Liver (tissue), 9 donors: ENCODE measurements around the gene PRSS3. TPM values are rescaled to one million over a fixed set of nuclear protein-coding genes. Genes with fewer than 3 reads are reported as not detected.
A peak's percentile ranks its signal among the peaks of the same experiment; 100 is the strongest.
"Not testable (repeated sequence)": the region's sequence is repeated elsewhere in the genome, so short reads cannot be mapped to it uniquely, and the experiment has no call there.

Experiments
- DNase-seq: peaks from one replicate; pipeline ENCODE4 v3.0.0-alpha.2; 2017; ENCODE audit warnings: low spot score
- H3K27ac ChIP-seq, 2 donors: one replicate each; pipeline ENCODE4 v1.7.0; 2013; ENCODE audit warnings: inconsistent platforms in 2 of 2, low read length in 2 of 2, control low read depth in 1 of 2, low read depth in 1 of 2, mild to moderate bottlenecking in 1 of 2
- H3K27me3 ChIP-seq, 4 donors: one replicate each; pipeline versions ENCODE4 v1.6.1 to v1.7.0; 2013; ENCODE audit warnings: low read length in 3 of 4, inconsistent platforms in 1 of 4, mild to moderate bottlenecking in 1 of 4, moderate library complexity in 1 of 4; ENCODE audit not compliant: control insufficient read depth in 4 of 4, insufficient read depth in 4 of 4
- H3K36me3 ChIP-seq, 4 donors: one replicate each; pipeline versions ENCODE4 v1.6.1 to v1.7.0; 2013; ENCODE audit warnings: low read length in 3 of 4, mild to moderate bottlenecking in 3 of 4, low read depth in 1 of 4, moderate library complexity in 1 of 4; ENCODE audit not compliant: control insufficient read depth in 4 of 4, insufficient read depth in 3 of 4
- H3K4me1 ChIP-seq, 4 donors: one replicate each; pipeline versions ENCODE4 v1.6.1 to v1.7.0; 2013; ENCODE audit warnings: low read length in 3 of 4, mild to moderate bottlenecking in 3 of 4, moderate library complexity in 1 of 4; ENCODE audit not compliant: control insufficient read depth in 4 of 4, insufficient read depth in 4 of 4
- H3K4me3 ChIP-seq, 3 donors: one replicate each; pipeline versions ENCODE4 v1.6.1 to v1.7.0; 2013; ENCODE audit warnings: low read length in 3 of 3, control low read depth in 1 of 3, low read depth in 1 of 3, mild to moderate bottlenecking in 1 of 3
- H3K9ac ChIP-seq, 2 donors: one replicate each; pipeline ENCODE4 v1.7.0; 2013; ENCODE audit warnings: low read length in 2 of 2, mild to moderate bottlenecking in 2 of 2, moderate library complexity in 2 of 2, control low read depth in 1 of 2, low read depth in 1 of 2
- H3K9me3 ChIP-seq, 4 donors: one replicate each; pipeline versions ENCODE4 v1.6.1 to v1.7.0; 2013; ENCODE audit warnings: low read length in 3 of 4; ENCODE audit not compliant: control insufficient read depth in 4 of 4
- ATF3 ChIP-seq: IDR thresholded peaks from 2 replicates; pipeline ENCODE4 v1.6.1; 2016; ENCODE audit warnings: antibody characterized with exemption
- CTCF ChIP-seq: fragments of 150-350 bp; IDR thresholded peaks from 2 replicates; pipeline ENCODE4 v1.5.1; 2017; ENCODE audit warnings: improper control_type of control experiment, low read depth, low read length; ENCODE audit not compliant: missing input control
- EGR1 ChIP-seq, 2 donors: IDR thresholded peaks; 2 replicates each; pipeline ENCODE4 v1.6.1; 2016 to 2018; ENCODE audit warnings: antibody characterized with exemption in 2 of 2, low read depth in 2 of 2
- FOXA1 ChIP-seq: IDR thresholded peaks from 2 replicates; pipeline ENCODE4 v1.6.1; 2016; ENCODE audit warnings: antibody characterized with exemption
- FOXA2 ChIP-seq: IDR thresholded peaks from 2 replicates; pipeline ENCODE4 v1.6.1; 2016; ENCODE audit warnings: antibody characterized with exemption
- GABPA ChIP-seq, 2 donors: IDR thresholded peaks in 1 of 2; conservative IDR thresholded peaks in 1 of 2; 2 replicates each; pipeline ENCODE4 v1.6.1; 2016; ENCODE audit warnings: antibody characterized with exemption in 2 of 2, mild to moderate bottlenecking in 1 of 2, moderate library complexity in 1 of 2
- HNF4A ChIP-seq, 2 donors: conservative IDR thresholded peaks; 2 replicates each; pipeline ENCODE4 v1.6.1; 2016; ENCODE audit warnings: antibody characterized with exemption in 2 of 2, mild to moderate bottlenecking in 2 of 2
- HNF4G ChIP-seq: IDR thresholded peaks from 2 replicates; pipeline ENCODE4 v1.6.1; 2016; ENCODE audit warnings: antibody characterized with exemption
- JUND ChIP-seq, 2 donors: IDR thresholded peaks; 2 replicates each; pipeline ENCODE4 v1.6.1; 2016; ENCODE audit warnings: antibody characterized with exemption in 2 of 2
- MAX ChIP-seq: IDR thresholded peaks from 2 replicates; pipeline ENCODE4 v1.6.1; 2016; ENCODE audit warnings: antibody characterized with exemption
- RAD21 ChIP-seq, 2 donors: IDR thresholded peaks; 2 replicates each; pipeline ENCODE4 v1.6.1; 2016; ENCODE audit warnings: antibody characterized with exemption in 2 of 2, mild to moderate bottlenecking in 2 of 2
- REST ChIP-seq: IDR thresholded peaks from 2 replicates; pipeline ENCODE4 v1.6.1; 2016; ENCODE audit warnings: antibody characterized with exemption, mild to moderate bottlenecking
- RXRA ChIP-seq, 2 donors: IDR thresholded peaks; 2 replicates each; pipeline ENCODE4 v1.6.1; 2017 to 2018; ENCODE audit warnings: antibody characterized with exemption in 2 of 2, mild to moderate bottlenecking in 1 of 2
- TAF1 ChIP-seq: conservative IDR thresholded peaks from 2 replicates; pipeline ENCODE4 v1.6.1; 2016; ENCODE audit warnings: antibody characterized with exemption, mild to moderate bottlenecking
- WGBS: extraction: QIAGEN DNeasy Blood & Tissue Kit; methylation state at CpG from one replicate; pipeline ENCODE4 v1.1.7; 2013; 5-methylcytosine and 5-hydroxymethylcytosine counted together
- polyA plus RNA-seq, 2 donors: library from polyadenylated mRNA; stranded (reverse) in 1 of 2; unstranded in 1 of 2; fragments of 200-250 nt in 1 of 2; fragments of >200 nt in 1 of 2; fragmentation: Nextera tagmentation in 1 of 2; extraction: Ambion mirVana in 1 of 2; gene quantifications; one replicate each; pipeline versions ENCODE4 v1.2.1 to v1.2.3, GENCODE V29; 2013 to 2015
- total RNA-seq, 2 donors: library from RNA; depleted of rRNA; stranded (reverse); fragments of >200 nt; gene quantifications; one replicate each; pipeline ENCODE4 v1.2.3, GENCODE V29; 2014
- donor health status: healthy.
- donor health status: healthy.
- donor health status: healthy.
- donor health status: healthy.
- donor health status: healthy.

Gene PRSS3
- total and polyA plus RNA-seq, 4 donors = 0.25 to 8.7 (median 3.0) TPM

GRCh38 chr9:33836261-33836660 lies 40.9 kb downstream of the PRSS3 start:
- H3K27me3 ChIP-seq, DNase-seq, H3K36me3 ChIP-seq, H3K9ac ChIP-seq, H3K9me3 ChIP-seq, H3K4me3 ChIP-seq: not testable (repeated sequence)
- TF ChIP-seq RXRA (IDR thresholded peaks at IDR 0.05) = peak; percentile 11 to 45
- H3K4me1 ChIP-seq = peaks cover 3 to 17% (median 8%) of the 10 kb centered on the region in 4 donors
- peak overlapping the region; percentile 35 to 78 for H3K27ac ChIP-seq
- 35% methylated on average over 2 of the region's 2 CpGs for WGBS

GRCh38 chr9:33837138-33837537 lies 41.8 kb downstream of the PRSS3 start:
- WGBS = 96% methylated on average over 4 of the region's 4 CpGs
- H3K4me1 ChIP-seq = peaks cover 3 to 17% (median 8%) of the 10 kb centered on the region in 4 donors

GRCh38 chr9:33840381-33840780 lies 45.0 kb downstream of the PRSS3 start:
- Histone ChIP-seq H3K9ac (no peak overlapping the region), H3K4me3 (no peak overlapping the region), H3K9me3 (no peaks in the 10 kb centered on the region), H3K27me3 (no peaks in the 10 kb centered on the region), H3K36me3 (no peaks in the 10 kb centered on the region), H3K4me1 (peaks cover 3 to 14% (median 8%) of the 10 kb centered on the region in 4 donors), H3K27ac (no peak overlapping the region)
- TF ChIP-seq HNF4A (conservative IDR thresholded peaks at IDR 0.05) (peak in 1 of 2 donors; percentile 23), RXRA (IDR thresholded peaks at IDR 0.05) (no peak), HNF4G (no peak), MAX (no peak), JUND (IDR thresholded peaks at IDR 0.05) (no peak)
- 15% methylated on average over 2 of the region's 2 CpGs for WGBS
- DNase-seq = no peak

More at GRCh38 chr9:33837138-33837537, 41.8 kb downstream of the PRSS3 start:
- Histone ChIP-seq H3K27ac (no peak overlapping the region), H3K9ac (no peak overlapping the region), H3K9me3 (no peaks in the 10 kb centered on the region), H3K27me3 (no peaks in the 10 kb centered on the region), H3K4me3 (no peak overlapping the region), H3K36me3 (no peaks in the 10 kb centered on the region)
- TF ChIP-seq JUND (IDR thresholded peaks at IDR 0.05) = no peak
- no peak for TF ChIP-seq MAX
- no peak for TF ChIP-seq EGR1 (IDR thresholded peaks at IDR 0.05; ENCODE audit: low read depth in 2 of 2)
- no peak for TF ChIP-seq CTCF
- no peak for DNase-seq

- Histone ChIP-seq H3K27me3 (no peaks in the 10 kb centered on the region), H3K9me3 (no peaks in the 10 kb centered on the region), H3K9ac (no peak overlapping the region), H3K4me1 (peaks cover 2 to 17% (median 10%) of the 10 kb centered on the region in 4 donors), H3K36me3 (no peaks in the 10 kb centered on the region), H3K27ac (peak overlapping the region; percentile 10 to 20), H3K4me3 (no peak overlapping the region)
- no peak for TF ChIP-seq ATF3
- no peak for TF ChIP-seq FOXA1
- no peak for TF ChIP-seq RAD21 (IDR thresholded peaks at IDR 0.05)
- TF ChIP-seq REST = no peak
- no peak for TF ChIP-seq FOXA2
- no peak for TF ChIP-seq TAF1
- TF ChIP-seq GABPA (IDR thresholded peaks at IDR 0.05 in 1 of 2, conservative IDR thresholded peaks at IDR 0.05 in 1 of 2) = no peak
- no peak for TF ChIP-seq EGR1 (IDR thresholded peaks at IDR 0.05; ENCODE audit: low read depth in 2 of 2)
- 85% methylated on average over 5 of the region's 5 CpGs for WGBS
- DNase-seq = no peak
These were observed 48.1 kb downstream of the PRSS3 start for GRCh38 chr9:33843312-33843961.
